HG03103 (cell line): ENCODE results near the gene ARHGEF28.

Experiments used
- ATAC-seq: cut with Tn5 transposase; IDR thresholded peaks from one replicate; pipeline ENCODE4 v1.9.1; 2021; ENCODE audit warnings: low read depth; ENCODE audit not compliant: unreplicated experiment

ARHGEF28 gene

GRCh38 chr5:73911761-73912393, 285.9 kb downstream of the ARHGEF28 start:
- no peak for ATAC-seq

GRCh38 chr5:73912821-73913271, 286.9 kb downstream of the ARHGEF28 start:
- ATAC-seq = no peak

GRCh38 chr5:73913971-73914370, 288.0 kb downstream of the ARHGEF28 start:
- ATAC-seq = no peak

GRCh38 chr5:73915345-73915744, 289.3 kb downstream of the ARHGEF28 start:
- ATAC-seq = no peak

GRCh38 chr5:73917433-73917832, 291.4 kb downstream of the ARHGEF28 start:
- ATAC-seq = no peak

GRCh38 chr5:73917891-73918290, 291.9 kb downstream of the ARHGEF28 start:
- ATAC-seq = no peak

- ATAC-seq = no peak
These were observed 292.8 kb downstream of the ARHGEF28 start for GRCh38 chr5:73918791-73919221.

- no peak for ATAC-seq
These were observed 295.7 kb downstream of the ARHGEF28 start for GRCh38 chr5:73921741-73922140.

- ATAC-seq = no peak
These were observed 296.2 kb downstream of the ARHGEF28 start for GRCh38 chr5:73922224-73922623.

GRCh38 chr5:73922875-73923557, 297.0 kb downstream of the ARHGEF28 start:
- ATAC-seq = no peak

GRCh38 chr5:73928476-73929070, 302.6 kb downstream of the ARHGEF28 start:
- no peak for ATAC-seq

GRCh38 chr5:73935719-73936118, 309.7 kb downstream of the ARHGEF28 start:
- no peak for ATAC-seq

- ATAC-seq = no peak
These were observed 312.4 kb downstream of the ARHGEF28 start for GRCh38 chr5:73938280-73938937.

GRCh38 chr5:73938938-73939320, 312.9 kb downstream of the ARHGEF28 start:
- no peak for ATAC-seq

GRCh38 chr5:73939557-73939956, 313.6 kb downstream of the ARHGEF28 start:
- ATAC-seq = no peak

- no peak for ATAC-seq
These were observed 314.0 kb downstream of the ARHGEF28 start for GRCh38 chr5:73940026-73940425.

- ATAC-seq = no peak
These were observed 314.8 kb downstream of the ARHGEF28 start for GRCh38 chr5:73940801-73941200.

GRCh38 chr5:73942783-73943182, 316.8 kb downstream of the ARHGEF28 start:
- ATAC-seq = no peak

GRCh38 chr5:73943397-73943796, 317.4 kb downstream of the ARHGEF28 start:
- no peak for ATAC-seq

- no peak for ATAC-seq
These were observed 318.6 kb downstream of the ARHGEF28 start for GRCh38 chr5:73944581-73944980.

GRCh38 chr5:73945505-73945904, 319.5 kb downstream of the ARHGEF28 start:
- ATAC-seq = no peak
